Posterior cingulate gyrus (tissue), 11 donors: ENCODE results near the gene KLHDC10.
"Not testable (repeated sequence)": the region's sequence is repeated elsewhere in the genome, so short reads cannot be mapped to it uniquely, and the experiment has no call there.

Source experiments
- DNase-seq, 10 donors: peaks; one replicate each; pipeline versions ENCODE4 v3.0.0 to v3.0.0-alpha.2; 2020 to 2021; ENCODE audit warnings: mixed read lengths in 3 of 10
- intact Hi-C: fragments of 100-400 bp; cut with DNase I; formaldehyde crosslinking; loops from one replicate; pipeline ENCODE4 v1.15.1; 2023

Gene KLHDC10

DNA sequence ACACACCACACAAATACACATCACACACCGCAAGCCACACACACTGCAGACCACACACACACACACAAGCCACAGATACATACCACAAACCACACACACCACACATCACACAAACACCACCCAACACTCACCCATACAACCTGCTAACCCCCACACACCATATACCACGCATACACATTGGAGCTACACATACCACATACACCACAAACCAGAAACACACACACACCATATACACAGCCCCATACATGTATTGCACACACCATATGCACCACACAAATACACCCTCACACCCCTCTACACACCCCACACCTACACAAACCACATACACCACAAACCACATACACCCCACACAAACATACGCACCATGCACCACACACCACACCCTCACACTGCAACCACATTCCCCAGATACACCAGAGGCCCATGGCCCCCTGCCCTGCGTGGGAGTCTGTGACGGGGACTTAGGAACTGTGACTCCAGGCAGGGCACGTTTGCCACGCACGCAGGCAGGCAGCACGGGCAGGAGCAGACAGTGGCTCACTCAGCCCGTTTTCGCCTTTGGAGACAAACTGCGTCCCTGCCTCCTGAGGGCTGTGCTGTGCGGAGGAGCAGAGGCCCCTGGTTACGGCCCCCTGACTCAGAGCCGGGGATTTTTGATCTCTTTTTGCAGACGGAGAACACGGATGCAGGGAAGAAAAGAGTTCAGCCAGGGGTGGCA, 82.3 kb downstream of the KLHDC10 start:
- intact Hi-C loops = no loop called here
- no peak for DNase-seq

DNA sequence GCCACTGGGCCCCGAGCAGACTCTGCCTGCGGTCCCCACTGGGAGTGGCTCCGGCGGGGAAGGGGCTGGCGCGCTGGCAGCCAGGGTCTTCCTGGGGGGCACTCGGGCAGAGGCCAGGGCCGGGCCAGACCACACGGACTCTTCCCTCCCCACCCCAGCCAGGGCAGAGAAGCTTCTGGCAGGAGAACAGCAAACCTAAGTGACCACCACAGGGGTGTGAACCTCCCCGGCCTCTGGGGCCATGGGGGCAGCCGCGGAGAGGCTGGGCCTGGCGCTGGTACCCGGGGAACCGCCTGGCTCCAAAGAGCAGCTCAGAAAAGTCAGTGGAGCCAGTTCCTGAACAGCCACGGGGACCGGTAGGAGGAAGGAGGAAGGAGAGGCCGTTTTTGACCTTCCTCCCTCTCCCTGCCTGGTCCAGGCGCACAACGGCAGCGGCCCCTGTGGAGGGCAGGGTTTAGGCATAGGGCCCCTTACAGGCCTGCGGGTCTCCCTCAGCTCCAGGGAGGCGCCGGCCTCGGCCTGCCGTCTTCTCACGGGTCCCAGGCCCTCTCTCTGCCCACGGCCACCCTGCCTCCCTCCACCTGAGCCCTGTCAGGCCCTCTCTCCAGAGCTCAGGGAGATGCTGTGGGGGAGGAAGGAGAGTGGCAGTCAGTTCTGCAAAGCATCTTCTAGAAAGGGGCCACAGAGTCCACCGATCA, 83.0 kb downstream of the KLHDC10 start:
- intact Hi-C loops = no loop called here
- no peak for DNase-seq

DNA sequence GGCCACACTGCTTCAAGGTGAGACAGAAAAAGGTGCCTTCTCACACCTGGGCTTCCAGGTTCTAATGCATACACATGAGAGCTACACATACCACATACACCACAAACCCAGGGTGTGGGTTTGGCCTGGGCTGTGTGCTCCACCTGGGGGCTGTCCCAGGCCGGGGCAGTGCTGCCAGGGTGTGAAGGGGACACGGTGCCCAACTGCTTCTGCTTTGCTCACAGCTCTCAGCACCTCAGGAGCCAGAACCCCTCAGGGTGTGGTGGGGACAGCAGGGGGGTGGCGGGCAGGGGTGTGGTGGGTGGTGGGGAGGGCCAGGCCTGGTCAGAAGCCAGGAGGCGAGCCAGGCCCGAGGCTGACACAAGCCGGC, 83.8 kb downstream of the KLHDC10 start:
- no peak for DNase-seq
- intact Hi-C loops = no loop called here

DNA sequence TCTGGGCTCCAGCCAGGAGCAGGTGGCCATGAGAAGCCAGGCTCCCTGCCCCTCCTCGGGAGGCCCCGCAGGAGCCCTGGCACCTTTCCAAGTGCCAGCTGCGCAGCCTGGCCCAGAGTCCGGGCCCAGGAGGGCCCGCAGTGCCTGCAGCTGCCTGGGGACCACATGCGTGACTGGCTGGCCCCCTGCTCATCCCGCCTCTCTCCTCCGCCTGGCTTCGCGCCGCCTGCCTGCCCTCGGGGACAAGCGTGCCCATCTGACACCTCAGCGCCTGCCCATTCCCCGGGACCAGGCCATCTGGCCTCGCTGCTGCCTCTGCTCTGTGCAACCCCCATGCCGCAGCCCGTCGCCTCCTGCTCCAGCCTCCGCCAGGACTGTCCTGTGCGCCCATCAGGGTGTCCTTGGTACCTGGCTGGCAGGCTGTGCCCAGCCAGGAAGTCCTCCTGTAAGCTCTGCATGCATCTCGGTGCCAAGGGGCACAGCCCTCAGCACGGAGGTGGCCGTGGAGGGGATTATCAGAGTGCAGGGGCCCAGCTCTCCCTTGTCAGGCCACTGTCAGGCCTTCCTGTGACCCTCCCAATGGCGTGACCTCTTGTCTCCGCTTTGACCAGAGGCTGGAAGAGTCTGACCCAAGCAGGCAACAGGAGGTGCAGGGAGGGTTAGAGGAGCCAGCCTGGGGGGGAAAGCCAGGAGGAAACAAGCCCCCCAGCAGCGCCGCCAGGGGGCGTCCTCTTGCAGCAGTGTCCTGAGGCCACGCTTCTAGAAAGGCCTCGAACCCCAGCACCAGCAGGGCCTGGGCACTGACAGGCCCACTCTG, 84.4 kb downstream of the KLHDC10 start:
- intact Hi-C loops = no loop called here
- DNase-seq = peak in 6 of 10 donors; percentile 25 to 91 (median 63)

DNA sequence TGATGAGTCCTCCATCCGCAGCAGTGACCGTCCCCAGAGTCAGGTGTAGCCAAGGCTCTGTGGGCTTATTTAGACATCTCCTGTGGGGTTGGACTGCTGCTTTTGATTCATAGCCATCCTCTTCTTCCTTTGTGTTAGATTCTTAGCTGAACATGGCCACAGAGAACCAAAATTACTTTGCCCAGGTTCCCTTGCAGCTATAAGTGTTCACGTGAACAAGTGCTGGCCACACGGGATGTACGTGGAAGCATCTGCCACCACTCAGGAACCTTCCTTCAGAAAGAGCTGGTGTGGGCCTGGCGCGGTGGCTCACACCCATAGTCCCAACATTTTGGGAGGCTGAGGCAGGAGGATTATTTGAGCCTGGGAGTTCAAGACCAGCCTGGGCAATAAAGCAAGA, 85.8 kb downstream of the KLHDC10 start:
- intact Hi-C loops = no loop called here
- DNase-seq = no peak

DNA sequence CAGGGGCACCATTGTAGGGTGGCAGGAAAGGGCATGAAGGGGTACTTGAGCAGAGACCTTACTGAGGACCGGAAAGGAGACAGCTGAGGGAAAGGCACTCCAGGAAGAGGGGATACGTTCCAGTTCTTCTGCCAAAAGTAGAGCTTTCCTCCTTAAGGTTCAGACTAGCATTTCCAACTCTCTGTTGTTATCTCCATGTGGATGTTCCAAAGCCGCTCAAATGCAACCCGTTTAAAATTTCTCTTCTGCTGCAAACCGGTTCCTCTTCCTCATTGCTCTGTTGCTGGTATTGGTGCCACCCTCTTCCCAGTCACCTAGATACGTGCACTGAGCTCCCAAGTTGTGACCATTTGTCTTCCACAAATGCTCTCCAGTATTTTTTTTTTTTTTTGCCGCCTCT, 87.4 kb downstream of the KLHDC10 start:
- DNase-seq = no peak
- intact Hi-C loops = no loop called here

DNA sequence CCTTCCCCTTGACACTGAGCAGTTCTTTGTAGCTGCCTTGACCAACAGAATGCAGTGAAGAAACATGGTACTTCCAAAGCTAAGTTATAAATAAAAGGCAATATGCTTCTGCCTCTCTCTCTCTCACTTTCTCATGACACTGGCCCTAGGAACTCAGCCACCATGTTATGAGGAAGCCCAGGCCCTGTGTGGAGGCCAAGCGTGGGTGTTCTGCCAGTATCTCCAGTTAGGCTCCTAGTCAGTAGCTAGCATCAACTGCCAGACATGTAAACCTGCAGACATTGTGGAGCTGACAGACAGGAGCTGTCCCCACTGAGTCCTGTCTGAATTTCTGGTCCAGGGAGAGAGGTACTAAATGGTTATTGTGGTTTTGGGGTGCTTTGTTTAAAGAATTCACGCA, 89.7 kb downstream of the KLHDC10 start:
- intact Hi-C loops = no loop called here
- DNase-seq = no peak

DNA sequence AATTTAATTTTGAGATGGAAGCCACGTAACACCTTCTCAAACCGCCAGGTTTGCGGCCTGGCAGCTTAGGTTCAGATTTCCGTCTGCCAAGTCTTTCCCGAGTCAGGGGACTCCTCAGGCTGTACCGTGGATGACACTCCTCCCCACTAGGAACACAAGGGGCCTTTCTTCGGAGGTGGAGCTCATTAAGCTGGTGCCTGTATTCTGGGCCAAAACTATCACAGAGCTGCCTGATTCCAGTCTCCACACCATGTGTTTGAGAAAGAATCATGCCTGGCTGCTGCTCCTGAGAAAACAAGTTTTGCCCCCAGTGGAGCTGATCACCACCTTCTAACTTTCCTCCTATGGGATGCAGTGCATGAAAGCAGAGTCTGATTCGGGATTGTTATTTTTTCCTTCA, 90.1 kb downstream of the KLHDC10 start:
- intact Hi-C loops = no loop called here
- DNase-seq = no peak

DNA sequence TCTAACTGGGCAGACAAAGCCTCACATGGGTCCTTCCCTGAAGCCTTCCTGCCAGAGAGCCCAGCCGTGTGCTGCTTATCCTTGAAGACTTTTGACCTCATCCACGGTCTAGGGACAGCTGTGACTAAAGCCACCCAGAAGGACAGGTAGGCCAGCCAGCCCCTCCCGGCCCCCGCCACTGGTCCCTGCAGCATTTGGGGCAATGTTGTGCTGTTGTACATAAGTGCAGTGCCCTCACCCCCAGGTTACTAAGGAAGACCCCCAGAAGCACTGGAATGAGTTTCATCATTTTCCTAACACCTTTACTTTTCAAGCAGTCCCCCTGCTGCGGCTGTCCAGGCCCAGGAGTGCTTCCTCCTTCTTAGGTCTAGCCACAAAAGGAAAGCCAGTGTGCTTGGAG, 91.9 kb downstream of the KLHDC10 start:
- intact Hi-C loops = no loop called here
- no peak for DNase-seq

DNA sequence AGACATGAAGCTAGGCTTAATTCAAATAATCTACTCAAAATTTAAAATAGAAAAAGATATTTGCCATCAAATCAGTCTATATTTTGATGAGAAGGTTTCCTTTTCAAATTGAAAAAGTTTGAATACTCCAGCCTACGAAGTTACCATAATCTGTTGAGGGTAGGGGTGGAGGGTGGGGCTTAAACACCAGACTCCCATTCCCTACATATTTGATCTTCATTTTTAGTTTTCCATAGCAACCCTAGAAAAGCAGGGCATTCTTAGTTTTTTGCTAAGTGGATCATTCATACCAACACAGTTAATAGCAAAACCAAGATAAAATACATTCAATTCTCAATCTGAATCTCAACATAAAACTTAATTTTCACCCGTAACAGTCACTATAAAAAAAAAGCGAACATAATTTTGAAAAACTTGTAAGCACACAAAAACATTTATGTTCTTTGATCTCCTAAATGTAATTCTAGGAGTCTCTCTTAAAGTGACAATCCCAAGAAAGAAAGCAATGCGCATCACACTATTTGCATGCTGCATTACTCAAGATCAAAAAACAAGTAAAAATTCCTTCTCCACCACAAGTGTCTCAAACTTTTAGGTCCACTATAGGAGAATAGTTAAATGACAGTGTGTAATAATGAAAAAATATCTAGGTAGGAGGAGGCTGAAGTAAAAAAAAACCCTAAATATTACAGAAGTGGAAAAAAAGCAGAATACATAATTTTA, 104.1 kb downstream of the KLHDC10 start:
- no peak for DNase-seq
- intact Hi-C loops = no loop called here

DNA sequence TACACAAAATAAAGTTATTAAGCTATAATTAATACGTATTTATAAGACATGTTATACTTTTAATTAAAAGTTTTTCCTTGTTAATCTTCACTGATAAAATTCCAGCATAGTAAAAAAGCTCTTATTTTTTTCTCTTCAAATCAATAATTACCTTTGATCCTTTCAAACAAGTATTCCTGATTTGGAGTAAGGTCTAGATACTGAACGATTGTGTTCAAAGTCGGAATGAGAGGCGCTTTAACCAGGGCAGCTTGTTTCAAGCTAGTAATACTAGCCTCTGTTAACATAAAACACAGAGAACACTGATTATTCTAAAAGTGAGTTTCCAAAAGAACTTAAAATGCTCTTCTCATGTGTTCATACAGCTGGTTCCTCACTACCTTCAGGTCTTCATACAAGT, 107.9 kb downstream of the KLHDC10 start:
- intact Hi-C loops = no loop called here
- no peak for DNase-seq

DNA sequence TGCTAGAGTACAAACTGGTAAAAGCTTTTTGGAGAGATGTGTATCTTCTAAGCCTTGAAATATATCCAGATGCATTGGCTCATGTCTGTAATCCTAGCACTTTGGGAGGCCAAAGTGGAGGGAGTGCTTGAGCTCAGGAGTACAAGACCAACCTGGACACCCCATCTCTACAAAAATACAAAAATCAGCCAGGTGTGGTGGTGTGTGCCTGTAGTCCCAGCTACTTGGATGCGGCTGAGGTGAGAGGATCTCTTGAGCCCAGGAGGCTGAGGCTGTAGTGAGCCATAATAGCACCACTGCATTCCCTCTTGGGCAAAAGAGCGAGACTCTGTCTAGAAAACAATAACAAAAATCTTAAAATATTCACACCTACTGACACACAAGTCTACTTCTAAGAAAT, 109.3 kb downstream of the KLHDC10 start:
- no peak for DNase-seq
- intact Hi-C loops = no loop called here

DNA sequence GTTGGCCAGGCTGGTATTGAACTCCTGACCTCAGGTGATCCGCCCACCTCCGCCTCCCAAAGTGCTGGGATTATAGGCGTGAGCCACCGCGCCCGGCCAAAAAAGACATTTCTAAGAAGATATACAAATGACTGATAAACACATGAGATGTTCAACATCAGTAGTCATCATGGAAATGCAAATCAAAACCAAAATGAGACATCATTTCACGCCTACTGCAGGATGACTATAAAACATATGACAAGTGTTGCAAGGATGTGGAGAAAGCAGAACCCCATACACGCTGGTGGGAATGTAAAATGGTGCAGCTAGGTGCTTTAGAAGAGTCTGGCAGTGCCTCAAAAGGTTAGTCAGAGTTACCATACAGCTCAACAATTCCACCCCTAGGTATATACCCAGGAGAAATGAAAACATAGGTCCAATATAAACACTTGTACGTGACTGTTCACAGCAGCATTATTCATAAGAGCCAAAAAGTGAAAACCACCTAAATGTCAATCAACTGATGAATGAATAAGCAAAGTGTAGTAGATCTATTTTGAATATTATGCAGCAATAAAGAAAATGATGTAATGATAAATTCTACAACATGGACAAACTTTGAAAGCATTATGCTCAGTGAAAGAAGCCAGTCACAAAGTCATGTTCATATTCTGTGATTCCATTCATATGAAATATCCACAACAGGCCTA, 110.4 kb downstream of the KLHDC10 start:
- no peak for DNase-seq
- intact Hi-C loops = no loop called here

DNA sequence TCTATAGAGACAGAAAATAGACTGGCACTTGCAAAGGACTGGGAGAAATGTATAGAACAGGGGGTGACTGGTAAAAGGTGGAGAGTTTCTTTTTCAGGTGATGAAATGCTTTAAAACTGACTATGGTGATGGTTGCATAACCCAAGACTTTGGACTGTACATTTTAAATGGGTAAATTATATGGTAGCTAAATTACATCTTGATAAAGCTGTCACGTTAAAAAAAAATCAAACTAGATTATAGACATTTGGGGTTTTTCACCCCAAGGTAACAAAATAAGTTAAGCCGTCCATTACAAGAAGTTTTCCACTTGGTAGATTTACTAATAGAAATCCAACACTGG, 110.9 kb downstream of the KLHDC10 start:
- intact Hi-C loops = no loop called here
- DNase-seq = no peak

DNA sequence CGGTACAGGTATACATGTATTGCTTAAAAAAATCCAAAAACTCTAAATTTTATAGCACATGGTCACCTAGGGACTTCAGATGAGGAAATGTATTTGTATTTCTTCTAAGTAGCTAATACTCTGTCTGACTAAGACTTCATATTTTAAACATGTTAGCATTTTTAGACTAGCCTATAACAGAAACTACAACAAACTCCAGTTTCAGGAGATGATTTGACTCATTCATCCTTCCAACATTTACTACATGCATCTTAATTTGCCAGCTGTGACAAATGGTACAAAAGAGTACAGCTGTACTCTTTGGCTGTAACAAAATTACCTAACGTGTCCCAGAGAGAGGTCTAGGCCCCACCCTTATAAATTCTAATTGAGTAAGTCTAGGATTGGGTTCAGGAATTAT, 112.7 kb downstream of the KLHDC10 start:
- DNase-seq = no peak
- intact Hi-C loops = no loop called here

DNA sequence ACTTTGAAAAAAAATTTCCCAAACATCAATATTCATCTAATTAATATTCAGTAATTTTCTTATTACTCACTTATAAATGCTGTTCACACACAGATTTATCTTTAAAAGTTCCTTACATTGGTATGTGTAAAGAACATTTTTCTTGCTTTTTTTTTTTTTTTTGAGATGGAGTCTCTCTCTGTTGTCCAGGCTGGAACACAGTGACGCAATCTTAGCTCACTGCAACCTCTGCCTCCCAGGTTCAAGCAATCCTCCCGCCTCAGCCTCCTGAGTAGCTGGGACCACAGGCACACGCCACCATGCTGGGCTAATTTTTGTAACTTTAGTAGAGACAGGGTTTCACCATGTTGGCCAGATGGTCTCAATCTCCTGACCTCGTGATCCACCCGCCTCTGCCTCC, 114.0 kb downstream of the KLHDC10 start:
- intact Hi-C loops = not testable (repeated sequence)

More for the DNA sequence above, 114.0 kb downstream of the KLHDC10 start:
- not testable (repeated sequence) for DNase-seq
